CD4-positive, alpha-beta T cell treated with Interferon gamma for 1 hour (primary cell): ENCODE measurements around the gene POGK.
"Not testable (repeated sequence)": the region's sequence is repeated elsewhere in the genome, so short reads cannot be mapped to it uniquely, and the experiment has no call there.

Source experiments
- DNase-seq: peaks from one replicate; pipeline ENCODE4 v3.0.0-alpha.2; 2020

Gene POGK, protein sequence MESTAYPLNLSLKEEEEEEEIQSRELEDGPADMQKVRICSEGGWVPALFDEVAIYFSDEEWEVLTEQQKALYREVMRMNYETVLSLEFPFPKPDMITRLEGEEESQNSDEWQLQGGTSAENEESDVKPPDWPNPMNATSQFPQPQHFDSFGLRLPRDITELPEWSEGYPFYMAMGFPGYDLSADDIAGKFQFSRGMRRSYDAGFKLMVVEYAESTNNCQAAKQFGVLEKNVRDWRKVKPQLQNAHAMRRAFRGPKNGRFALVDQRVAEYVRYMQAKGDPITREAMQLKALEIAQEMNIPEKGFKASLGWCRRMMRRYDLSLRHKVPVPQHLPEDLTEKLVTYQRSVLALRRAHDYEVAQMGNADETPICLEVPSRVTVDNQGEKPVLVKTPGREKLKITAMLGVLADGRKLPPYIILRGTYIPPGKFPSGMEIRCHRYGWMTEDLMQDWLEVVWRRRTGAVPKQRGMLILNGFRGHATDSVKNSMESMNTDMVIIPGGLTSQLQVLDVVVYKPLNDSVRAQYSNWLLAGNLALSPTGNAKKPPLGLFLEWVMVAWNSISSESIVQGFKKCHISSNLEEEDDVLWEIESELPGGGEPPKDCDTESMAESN

DNA sequence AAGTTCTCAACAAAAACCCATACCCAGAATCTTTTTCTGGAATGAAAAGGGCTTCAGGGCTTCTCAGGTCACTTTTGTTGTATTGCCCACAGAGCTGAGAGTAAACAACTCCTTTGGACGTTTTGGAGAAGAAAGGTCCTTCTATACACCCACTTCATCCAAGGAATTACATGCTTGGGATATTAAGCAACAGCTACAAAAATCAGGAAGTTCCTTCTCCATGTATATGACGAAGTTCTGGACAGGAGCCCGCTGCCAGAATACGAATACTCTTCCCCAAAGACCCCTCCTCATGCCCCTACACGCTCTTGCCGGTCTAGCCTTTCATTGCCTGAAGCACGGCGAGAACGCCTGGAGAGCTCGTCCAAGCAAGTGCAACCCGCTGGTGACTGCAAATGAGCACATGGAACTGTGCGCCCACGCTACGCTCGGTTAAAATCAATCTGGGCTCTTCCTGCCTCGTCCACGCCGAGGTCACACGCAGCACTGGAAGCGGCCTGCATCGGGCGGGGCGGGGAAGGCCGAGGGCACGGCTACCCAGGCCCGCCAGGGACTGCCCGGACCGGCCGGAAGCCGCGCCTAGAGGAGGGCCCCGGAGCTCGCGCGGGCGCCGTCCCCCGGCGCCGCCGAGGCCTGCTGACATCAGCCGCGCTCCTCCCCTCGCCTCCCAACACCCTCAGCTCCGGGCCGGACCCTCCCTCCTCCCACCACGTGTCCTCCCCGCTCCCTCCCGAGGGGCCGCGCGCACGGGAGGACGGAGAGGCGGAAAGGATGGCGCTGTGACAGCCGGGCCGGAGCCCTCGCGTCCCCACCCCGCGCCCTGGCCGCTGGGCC lies at the start of gene POGK:
POGK (plus strand) TSS at position 710 of the 834 bp plus-strand sequence. CDS start 1,482 bp downstream, outside the sequence.
- DNase-seq, result peak; percentile 83

DNA sequence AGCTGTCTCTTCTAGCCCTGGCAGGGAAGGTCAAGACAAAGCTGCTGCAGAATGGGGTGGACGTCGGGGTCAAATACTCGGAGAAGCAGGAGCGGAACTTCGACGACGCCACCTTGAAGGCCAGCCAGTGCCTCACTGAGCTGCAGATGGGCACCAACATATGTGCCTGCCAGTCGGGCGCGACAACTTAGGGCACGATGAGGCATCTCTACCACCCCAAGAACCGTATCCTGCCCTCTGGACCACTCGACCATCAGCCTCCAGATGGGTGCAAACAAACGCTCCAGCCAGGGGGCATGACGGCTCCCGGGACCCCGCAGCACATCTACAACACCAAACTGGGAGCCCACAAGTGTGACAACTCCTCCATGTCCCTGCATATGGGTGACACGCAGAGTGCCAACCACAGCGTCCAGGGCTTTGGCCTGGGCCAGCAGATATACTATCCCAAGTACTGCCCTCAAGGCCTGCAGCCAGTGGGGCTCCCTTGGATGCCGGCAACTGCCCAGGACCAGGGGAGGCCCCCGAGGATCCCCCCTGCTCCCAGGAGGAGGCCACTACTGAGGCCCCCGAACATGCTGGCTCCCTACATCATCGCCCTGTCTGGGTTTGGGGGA lies 42.5 kb upstream of the POGK start:
- no peak for DNase-seq

DNA sequence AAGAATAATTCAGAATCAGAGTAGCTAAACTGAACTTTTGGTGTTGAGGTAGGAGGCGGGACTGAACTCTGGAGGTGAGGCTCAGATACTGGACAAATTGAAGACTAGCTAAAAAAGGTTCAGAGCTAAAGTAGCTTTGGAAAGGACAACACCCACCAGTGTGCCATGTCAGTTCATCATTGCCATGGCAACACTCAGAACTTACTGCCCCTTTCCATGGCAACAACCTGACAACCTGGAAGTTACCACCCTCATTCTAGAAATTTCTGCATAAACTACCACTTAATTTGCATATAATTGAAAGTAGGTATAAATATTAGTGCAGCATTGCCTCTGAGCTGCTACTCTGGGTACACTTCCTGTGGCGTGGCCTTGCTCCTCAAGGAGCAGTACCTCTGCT lies 30.3 kb upstream of the POGK start:
- DNase-seq, result no peak

DNA sequence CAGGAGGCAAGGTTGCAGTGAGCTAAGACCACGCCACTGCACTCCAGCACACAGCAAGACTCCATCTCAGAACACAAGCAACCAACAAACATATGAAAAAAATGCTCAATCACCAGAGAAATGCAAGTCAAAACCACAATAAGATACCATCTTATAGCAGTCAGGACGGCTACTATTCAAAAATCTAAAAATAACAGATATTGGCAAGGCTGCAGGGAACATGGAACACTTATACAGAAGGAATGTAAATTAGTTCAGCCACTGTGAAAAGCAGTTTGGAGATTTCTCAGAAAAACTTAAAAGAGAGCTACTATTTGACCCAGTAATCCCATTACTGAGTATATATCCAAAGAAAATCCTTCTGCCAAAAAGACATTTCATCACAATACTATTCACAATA lies 27.6 kb upstream of the POGK start:
- DNase-seq, result no peak

DNA sequence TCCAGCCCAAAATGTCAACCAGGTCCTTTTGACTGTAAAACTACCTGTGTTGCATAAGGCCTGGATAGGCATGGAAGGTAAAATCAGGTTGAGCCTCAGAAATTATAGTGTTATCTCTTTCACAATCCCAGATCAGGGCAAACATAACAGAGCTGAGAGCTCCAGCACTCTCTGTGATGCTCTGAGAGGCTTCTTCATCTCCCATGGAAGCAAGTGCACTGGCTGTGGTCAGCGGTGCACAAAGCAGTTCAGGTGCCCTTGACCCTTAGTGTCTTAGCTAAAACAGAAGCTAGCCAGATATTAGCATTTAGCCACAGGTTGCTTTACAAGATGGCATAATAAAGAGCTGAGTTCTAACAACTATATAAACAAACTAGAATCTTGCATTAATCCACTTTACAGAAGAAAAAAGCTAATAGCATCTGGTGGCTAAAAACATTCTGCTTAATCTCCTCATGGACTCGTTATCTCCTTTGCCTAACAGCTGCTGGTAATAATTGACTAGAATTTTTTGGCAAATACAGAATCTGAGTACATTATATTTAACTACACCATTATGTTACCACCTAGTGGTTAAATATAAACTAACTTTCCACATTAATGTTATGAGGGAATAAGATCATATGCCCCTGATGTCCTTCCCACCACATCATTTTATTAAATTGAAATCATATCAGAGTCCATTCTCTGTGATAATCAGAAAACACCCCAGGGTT lies 25.6 kb upstream of the POGK start:
- no peak for DNase-seq

DNA sequence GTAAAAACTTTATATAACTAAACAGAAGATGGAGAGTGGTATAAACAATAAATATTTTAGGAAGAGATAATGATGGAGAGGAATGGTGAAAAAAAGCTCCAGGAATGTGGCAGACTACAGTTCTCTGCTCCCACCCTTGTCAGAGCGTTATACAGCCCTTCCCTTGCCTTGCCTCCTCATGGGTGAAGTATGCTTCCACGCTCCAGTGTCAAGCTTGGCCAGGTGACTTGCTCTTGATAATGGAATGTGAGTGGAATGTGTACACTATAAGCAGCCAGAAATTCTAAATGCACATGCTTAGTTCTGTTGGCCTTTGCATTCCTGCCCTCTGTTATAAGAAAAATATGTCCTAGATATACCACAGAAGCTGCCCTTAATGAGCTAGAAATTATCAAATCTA lies 24.7 kb upstream of the POGK start:
- DNase-seq, result no peak

DNA sequence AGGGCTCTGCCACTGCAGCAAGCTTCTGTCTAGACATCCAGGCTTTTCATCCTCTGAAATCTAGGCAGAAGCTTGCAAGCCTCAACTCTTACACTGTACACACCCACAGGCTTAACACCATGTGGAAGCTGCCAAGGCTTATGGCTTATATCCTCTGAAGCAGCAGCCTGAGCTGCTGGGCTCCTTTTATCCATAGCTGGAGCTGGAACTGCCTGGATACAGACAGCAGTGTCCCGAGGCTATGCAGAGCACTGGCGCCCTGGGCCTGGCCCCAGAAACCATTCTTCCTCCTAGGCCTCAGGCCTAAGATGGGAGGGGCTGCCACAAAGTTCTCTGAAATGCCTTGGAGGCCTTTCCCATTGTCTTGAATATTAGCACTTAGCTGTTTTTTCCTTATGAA lies 19.3 kb upstream of the POGK start:
- DNase-seq, result no peak

DNA sequence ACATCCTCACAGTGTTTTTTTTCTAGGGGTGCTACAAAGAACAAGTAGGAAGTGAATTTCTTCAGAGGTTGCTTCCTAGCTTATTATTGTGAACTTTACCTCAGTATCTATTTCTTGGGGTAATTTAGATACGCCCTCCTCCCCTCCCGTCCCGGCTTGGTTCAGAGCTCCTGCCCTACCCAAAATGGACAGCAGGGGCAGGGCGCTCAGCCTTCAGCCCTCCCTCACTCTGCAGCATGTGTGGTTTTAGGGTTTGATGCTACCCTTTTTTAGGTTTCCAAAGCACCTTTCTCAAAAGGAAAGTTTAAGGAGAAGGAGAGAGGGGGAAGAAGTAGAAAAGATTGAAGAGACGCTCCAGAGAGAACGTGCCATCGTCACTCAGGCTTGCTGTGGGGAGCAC lies 16.9 kb upstream of the POGK start:
- DNase-seq, result no peak

DNA sequence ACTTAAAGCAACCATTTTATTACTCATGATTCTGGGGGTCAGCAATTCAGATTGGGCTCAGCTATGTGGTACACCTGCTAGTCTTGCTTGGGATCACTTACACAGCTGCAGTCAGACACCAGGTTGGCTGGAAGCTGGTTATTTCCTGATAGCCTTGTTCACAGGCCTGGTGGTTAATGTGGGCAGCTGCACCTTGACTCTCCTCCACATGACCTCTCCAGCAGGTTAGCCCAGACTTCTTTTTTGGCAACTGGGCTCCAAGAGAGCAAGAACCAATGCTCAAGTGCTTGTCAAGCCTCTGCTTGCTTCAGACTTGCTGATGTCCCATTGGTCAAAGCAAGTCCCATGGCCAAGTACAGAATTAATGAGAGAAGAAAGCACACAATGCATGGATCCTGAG lies 11.8 kb upstream of the POGK start:
- no peak for DNase-seq

DNA sequence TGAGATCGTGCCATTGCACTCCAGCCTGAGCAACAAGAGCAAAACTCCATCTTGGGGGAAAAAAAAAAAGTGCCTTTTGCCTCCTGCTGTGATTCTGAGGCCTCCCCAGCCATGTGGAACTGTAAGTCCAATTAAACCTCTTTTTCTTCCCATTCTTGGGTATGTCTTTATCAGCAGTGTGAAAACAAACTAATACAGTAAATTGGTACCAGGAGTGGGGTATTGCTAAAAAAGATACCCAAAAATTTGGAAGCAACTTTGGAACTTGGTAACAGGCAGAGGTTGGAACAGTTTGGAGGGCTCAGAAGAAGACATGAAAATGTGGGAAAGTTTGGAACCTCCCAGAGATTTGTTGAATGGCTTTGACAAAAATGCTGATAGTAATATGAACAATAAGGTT lies 9.5 kb upstream of the POGK start:
- not testable (repeated sequence) for DNase-seq

DNA sequence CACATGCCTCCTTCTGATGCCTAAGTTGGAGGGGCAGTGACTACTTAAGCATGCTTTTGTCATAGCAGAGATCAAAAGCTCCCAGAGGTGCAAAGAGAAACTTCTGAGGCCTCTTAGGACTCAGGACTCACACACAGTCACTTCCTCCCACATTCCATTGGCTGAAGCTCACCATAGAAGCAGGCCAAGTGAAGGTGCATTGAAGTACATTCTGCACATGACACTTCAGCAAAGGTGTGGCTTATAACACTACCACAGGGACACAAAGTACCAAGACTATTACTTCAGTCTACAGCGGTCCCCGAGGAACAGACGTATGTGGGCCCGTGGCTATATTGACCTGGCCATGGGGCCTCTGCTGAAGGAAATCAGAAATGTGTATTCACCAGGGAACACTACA lies 2.5 kb upstream of the POGK start:
- DNase-seq, result no peak

DNA sequence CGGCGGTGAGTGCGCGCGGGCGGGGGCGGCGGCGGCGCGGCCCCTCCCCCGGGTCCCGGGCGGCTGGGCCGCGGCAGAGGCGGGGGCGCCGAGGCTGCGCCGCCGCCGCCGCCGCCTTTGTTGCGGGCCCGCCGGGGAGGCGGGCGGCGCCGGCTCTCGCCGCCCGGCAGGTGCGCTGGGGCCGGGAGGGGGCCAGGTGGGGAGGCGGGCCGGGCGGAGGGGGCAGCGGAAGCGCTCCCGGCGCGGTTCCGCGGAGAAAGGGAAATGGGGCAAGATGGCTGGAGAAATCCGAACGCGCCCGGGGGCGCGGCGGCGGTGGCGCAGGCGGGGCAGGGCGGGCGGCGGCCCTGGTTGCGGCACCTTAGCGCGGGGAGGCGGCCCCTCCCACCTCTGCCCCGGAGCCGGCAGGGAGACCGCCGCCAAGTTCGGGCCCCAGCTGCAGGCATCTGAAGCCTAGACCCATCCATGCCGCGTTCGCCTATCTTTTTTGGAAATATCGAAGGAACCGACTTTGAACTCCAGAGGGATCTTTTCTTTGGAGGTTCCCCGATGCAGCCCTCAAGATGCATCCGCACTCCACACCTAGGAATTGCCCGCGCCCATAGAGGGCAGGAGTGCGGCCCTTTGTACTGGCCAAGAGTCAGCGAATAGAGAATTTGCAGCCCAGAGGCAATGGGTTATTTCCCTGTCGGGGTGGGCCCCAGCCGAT lies 479 bp downstream of the POGK start:
- peak; percentile 51 for DNase-seq

DNA sequence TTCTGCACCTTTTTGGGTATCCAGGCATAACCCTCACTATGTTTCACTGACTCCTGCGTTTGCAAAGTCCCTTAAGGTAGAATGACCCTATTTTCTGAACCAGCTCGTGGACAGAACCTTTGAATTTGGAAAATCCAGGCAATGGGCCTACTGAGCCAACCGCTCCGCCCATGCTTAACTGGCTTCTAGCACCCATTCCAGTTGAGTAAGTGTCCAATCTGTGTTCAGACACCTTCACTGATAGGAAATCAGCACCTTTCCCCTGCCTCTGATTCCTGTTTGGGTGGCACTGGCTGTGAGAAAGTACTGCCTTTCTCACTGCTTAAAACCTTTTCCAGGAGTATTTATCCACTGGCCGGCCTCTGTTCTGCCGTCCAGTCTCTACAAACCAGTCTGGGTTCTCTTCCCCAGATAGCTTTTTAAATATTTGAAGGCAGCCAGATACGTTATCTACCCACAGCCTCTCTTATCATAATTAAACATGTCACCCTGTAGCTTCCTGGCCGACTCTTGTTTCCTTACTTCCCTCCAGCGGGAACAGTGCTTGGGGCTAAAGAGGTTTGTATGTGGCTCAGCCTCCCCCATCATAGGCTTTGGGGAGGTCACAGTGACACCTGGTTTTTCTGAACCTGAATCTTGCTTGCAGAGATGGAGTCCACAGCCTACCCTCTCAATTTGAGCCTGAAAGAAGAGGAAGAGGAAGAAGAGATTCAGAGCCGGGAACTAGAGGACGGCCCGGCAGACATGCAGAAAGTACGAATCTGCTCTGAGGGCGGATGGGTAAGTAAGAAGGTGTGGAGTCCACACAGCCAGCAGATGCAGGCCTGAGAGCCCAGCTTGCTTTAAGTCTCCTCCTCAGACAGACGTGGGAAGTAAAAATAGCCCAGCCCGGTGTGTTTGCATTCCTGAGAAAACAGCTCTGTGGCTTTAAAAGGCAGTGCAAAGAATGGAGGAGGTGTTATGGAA lies 1.3 kb downstream of the POGK start:
- DNase-seq, result no peak

DNA sequence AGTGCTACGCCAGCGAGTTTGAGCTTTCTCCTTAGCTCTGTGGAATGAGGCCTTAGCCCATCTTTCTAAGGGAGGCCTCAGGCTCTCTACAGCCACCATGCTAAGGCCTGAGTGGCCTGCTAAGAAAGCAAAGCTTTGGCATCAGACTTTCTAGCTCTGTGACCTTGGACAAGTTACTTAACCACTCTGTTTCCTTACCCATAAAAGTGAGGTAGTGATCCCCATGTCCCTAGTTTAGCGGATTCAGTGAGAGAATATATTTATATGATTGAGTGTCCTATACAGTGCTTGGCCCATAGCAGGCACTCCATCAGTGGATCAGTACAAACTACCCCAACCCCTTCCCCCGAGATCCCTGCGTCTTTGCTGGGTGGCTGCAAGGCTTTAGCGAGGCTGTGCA lies 4.0 kb downstream of the POGK start:
- DNase-seq, result no peak

DNA sequence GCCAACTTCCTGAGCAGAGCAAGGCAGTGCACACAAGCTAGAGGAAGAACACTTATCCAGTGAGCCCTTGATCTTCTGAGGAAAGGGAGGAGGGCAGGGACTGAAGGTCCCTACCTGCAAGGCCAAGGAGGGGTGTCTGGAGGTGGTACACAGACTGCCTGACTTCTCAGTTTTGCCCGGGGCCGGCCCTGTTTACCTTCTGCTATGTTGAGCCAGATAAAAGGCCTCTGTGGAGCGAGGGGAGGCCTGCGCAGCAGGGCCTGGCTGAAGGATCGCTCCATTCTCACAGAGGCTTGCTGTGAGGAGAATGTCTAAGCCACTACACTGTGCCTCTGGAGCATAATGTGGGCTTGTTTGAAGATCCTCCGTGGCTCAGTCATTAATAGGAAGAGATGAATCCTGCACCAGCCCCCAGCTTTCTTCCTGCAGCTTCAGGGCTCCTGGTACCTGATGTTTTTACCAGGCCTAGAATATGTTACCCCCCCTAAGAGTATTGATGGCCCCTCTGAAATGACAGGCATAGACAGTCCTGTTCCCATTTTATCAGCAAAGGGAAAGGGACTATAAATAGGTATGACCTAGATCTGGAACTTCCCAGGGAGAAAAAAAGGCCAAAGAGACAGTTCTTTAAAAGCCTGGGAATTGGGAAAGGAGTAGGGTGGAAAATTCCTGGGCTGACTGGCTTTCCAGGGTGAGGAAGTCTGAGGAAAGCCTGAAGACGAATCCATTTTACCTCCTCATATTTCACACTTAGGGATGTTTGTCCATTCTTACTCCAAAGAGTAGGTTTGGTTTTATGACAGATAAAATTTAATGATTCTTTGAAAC lies 4.7 kb downstream of the POGK start:
- no peak for DNase-seq

DNA sequence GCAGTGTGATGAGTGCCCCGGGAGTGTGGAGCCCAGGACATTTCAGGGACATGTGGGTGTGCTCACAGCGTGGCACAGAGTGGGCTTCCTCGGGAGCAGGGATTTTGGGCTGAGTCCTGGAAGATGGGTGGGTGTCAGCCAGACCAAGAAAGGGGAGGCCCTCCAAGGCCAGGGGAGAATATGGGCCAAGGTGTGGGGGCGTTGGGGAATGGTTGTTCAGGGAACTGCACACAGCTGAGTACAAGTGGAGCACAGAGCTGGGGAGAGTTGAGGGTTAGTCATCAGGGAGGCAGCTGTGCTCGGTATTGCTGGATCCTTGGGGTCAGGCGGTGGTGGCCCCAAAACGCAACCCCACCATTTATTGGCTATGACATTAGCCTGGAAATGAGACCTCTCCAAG lies 5.5 kb downstream of the POGK start:
- DNase-seq, result no peak

DNA sequence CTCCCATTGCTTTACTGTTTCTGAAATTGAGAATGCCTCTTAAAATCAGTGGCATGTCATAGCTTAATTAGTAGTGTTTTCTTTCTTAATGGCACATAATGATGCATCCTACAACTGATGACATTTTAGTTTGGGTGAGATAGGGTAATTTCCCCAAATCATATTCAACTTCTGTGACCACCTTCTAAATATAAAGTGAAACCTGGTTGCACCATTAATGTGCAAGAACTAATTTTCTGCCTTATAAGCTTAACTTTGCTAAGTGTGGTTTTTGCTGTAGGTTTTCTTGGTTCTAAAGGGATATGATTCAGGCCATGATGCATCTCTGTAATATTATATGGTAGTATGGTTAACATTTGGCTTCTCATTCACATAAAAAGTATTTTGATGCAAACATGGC lies 8.9 kb downstream of the POGK start:
- no peak for DNase-seq

DNA sequence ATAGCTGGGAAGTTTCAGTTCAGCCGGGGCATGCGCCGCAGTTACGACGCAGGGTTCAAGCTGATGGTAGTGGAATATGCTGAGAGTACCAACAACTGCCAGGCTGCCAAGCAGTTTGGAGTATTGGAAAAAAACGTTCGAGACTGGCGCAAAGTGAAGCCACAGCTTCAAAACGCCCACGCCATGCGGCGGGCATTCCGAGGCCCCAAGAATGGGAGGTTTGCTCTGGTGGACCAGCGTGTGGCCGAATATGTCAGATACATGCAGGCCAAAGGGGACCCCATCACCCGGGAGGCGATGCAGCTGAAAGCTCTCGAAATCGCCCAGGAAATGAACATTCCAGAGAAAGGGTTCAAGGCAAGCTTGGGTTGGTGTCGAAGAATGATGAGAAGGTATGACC lies 9.9 kb downstream of the POGK start:
- no peak for DNase-seq

DNA sequence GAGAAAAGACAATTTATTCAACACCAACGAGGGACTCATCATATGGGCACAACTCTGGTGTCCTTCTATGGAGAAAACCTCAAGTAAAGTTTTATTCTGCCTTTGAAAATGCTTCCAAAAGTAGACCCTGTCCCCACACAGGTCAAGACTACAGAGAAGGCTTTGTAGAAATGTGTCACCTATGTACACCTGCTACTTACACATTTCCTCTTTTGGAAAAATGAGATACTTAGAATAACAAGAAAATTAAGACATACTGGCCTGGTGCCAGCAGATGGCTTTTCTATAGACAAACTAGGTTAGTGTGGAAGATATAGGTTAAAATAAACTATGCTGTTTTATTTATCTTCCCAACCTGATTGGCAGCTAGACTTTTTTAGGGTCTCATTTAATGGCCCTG lies 13.6 kb downstream of the POGK start:
- no peak for DNase-seq

DNA sequence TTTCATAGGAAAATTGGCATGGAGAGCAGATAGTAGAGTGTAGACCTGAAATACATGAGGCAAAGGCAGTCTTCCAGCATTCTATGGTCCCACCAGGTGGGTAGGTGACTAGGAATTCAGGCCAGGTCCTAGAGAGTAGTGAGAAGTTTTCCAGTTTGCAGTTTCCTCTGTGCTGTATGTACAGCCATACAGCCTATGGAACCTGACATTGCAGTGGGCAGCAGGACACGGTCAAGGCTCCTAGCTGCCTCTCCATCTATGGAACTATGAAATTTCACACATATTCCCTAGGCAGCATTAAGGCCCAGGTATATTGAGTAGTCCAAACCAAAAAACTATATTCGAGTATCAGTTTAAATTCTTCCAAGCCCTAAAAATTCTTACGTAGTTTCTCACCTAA lies 16.3 kb downstream of the POGK start:
- DNase-seq, result no peak
